CD4-positive, alpha-beta T cell treated with Interleukin-4 for 1 hour (primary cell): Measurements from ENCODE around the gene FER1L5.

ENCODE experiments used
- DNase-seq, 2 donors: peaks; one replicate each; pipeline ENCODE4 v3.0.0-alpha.2; 2020 to 2022

Gene FER1L5

GRCh38 chr2:96642564-96643360 is at the start of gene FER1L5:
Gene FER1L5, plus strand, starts transcription at chr2:96642764. Its CDS starts 73 bp downstream, at chr2:96642837.
- no peak for DNase-seq

GRCh38 chr2:96594282-96594681 is 48.3 kb upstream of the FER1L5 start:
- no peak for DNase-seq

GRCh38 chr2:96594691-96595152 is 47.8 kb upstream of the FER1L5 start:
- peak in 1 of 2 donors; percentile 41 for DNase-seq

GRCh38 chr2:96596596-96596995 is 46.0 kb upstream of the FER1L5 start:
- no peak for DNase-seq

- DNase-seq: no peak
Observed at GRCh38 chr2:96599941-96600340, 42.6 kb upstream of the FER1L5 start.

GRCh38 chr2:96601382-96602292 is 40.9 kb upstream of the FER1L5 start:
- no peak for DNase-seq

GRCh38 chr2:96602330-96602823 is 40.2 kb upstream of the FER1L5 start:
- peak in 1 of 2 donors; percentile 9 for DNase-seq

- no peak for DNase-seq
Observed at GRCh38 chr2:96604104-96604503, 38.5 kb upstream of the FER1L5 start.

- no peak for DNase-seq
Observed at GRCh38 chr2:96608469-96609455, 33.8 kb upstream of the FER1L5 start.

GRCh38 chr2:96616128-96616527 is 26.4 kb upstream of the FER1L5 start:
- DNase-seq: no peak

- DNase-seq: no peak
Observed at GRCh38 chr2:96616535-96616934, 26.0 kb upstream of the FER1L5 start.

- no peak for DNase-seq
Observed at GRCh38 chr2:96617012-96617411, 25.6 kb upstream of the FER1L5 start.

- no peak for DNase-seq
Observed at GRCh38 chr2:96618596-96619283, 23.8 kb upstream of the FER1L5 start.

- DNase-seq: no peak
Observed at GRCh38 chr2:96622544-96622943, 20.0 kb upstream of the FER1L5 start.

GRCh38 chr2:96623116-96623515 is 19.4 kb upstream of the FER1L5 start:
- DNase-seq: no peak

- no peak for DNase-seq
Observed at GRCh38 chr2:96625571-96626552, 16.7 kb upstream of the FER1L5 start.

- no peak for DNase-seq
Observed at GRCh38 chr2:96626553-96626942, 16.0 kb upstream of the FER1L5 start.

GRCh38 chr2:96631804-96632435 is 10.6 kb upstream of the FER1L5 start:
- no peak for DNase-seq

GRCh38 chr2:96633641-96634040 is 8.9 kb upstream of the FER1L5 start:
- no peak for DNase-seq
